Astrocyte of the cerebellum (primary cell): ENCODE measurements around the gene MTX3.

Source experiments
- DNase-seq: peaks from one replicate; pipeline ENCODE4 v3.0.0-alpha.2; 2011; ENCODE audit warnings: low read depth
- H3K4me3 ChIP-seq: 2 replicates; pipeline ENCODE4 v1.5.1; 2011; ENCODE audit warnings: mild to moderate bottlenecking, low read depth, low read length, moderate library complexity
- CTCF ChIP-seq: IDR thresholded peaks from 2 replicates; pipeline ENCODE4 v1.5.1; 2012; ENCODE audit warnings: low read length, low read depth, moderate library complexity, mild to moderate bottlenecking; ENCODE audit errors: missing control alignments
- in situ Hi-C: cut with HindIII; loops from 2 replicates; pipeline ENCODE4 v1.10.0; 2017; ENCODE audit warnings: low sequenced_read_pairs

The MTX3 gene

GRCh38 chr5:79990598-79991507 is at the start of gene MTX3:
MTX3 (minus strand) TSS chr5:79991262; CDS start chr5:79991238, 24 bp downstream.
- peak within 1 kb of the TSS; percentile 81 for H3K4me3 ChIP-seq
- DNase-seq, result peak; percentile 45
- in situ Hi-C loops, result no loop called here
- no peak for TF ChIP-seq CTCF

DNA sequence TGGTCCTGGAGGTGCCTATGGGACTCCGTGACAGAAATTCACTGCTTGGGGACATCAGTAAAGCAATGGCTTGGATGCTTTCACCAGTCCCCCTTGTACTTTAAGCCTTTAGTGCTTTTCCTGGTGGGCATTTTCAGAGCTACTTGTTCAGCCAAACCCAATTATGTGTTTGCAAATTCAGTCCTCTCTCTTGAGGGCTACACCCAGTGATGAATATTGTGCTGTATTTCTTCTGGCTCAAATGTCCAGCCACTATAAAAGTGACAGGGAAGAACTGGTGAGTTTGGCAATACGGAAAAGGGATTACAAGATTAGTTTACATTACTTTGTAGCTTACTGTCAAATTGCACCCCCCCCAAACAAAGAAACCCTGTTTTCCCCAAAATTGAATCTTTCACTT is 48.6 kb upstream of the MTX3 start:
- TF ChIP-seq CTCF, result no peak
- DNase-seq, result no peak

GRCh38 chr5:80037366-80037765 is 46.3 kb upstream of the MTX3 start:
- in situ Hi-C loops, result no loop called here
- H3K4me3 ChIP-seq, result no peak overlapping the region
- no peak for TF ChIP-seq CTCF
- no peak for DNase-seq

More for the DNA sequence above, 48.6 kb upstream of the MTX3 start:
- H3K4me3 ChIP-seq, result no peak overlapping the region
- in situ Hi-C loops, result no loop called here

DNA sequence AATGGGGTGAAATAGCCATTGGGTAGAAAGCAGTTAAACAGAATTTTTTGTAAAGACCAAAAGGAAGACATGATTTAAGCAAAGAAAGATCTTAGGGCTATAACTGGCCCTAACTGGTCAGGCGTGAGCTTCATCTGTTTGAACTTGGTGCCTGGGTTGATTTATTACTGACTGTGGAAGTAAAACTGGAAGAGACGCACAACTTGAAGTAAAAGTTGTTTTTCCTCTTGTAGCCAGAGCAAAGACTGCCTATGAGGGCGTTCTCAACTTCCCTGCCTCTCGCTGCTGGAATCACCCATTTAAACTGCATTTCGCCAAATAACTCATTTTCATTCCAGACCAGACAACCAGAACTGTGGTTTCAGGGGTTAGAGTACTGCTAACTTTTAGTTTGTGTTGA is 45.6 kb upstream of the MTX3 start:
- in situ Hi-C loops, result no loop called here
- no peak for TF ChIP-seq CTCF
- no peak for DNase-seq
- no peak overlapping the region for H3K4me3 ChIP-seq

DNA sequence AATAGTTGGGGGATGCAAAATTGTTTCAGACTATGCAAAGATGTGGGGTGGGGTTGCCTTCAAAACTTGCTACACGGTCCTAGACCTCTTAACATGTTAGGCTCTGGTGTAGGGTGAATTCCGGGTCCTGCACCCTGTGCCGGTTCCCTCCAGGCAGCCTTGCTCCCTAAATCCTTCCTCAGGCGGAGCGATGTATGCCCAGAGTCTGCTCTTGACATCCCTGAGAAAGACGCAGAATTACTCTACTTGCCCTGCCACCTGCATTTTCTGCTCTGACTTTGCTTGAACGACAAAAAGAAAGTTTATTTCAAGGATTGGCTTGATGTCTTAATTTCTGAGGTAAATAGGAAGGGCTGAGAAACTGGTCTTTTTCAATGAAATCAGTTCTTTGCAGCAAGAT is 44.8 kb upstream of the MTX3 start:
- no peak overlapping the region for H3K4me3 ChIP-seq
- in situ Hi-C loops, result no loop called here
- DNase-seq, result no peak
- no peak for TF ChIP-seq CTCF

- in situ Hi-C loops, result no loop called here
- no peak for TF ChIP-seq CTCF
- no peak for DNase-seq
- H3K4me3 ChIP-seq, result peak within 1 kb of the TSS; percentile 34
Observed at GRCh38 chr5:80034962-80035821, 44.1 kb upstream of the MTX3 start, which contains the start of gene THBS4. THBS4 (plus strand) TSS chr5:80035348; CDS start chr5:80035538, 190 bp downstream.
